Effector CD4-positive, alpha-beta T cell (primary cell): ENCODE results near the gene PPP3R2. TPM values are rescaled to one million over a fixed set of nuclear protein-coding genes. Genes with fewer than 3 reads are reported as not detected.
"Not testable (repeated sequence)": the region's sequence is repeated elsewhere in the genome, so short reads cannot be mapped to it uniquely, and the experiment has no call there.

ENCODE experiments used
- DNase-seq: peaks from one replicate; pipeline ENCODE4 v3.0.0-alpha.2; 2020
- total RNA-seq: gene quantifications from one replicate; lab custom pipeline; 2026; lab: John Stamatoyannopoulos, UW

Gene PPP3R2
- total RNA-seq: not detected

GRCh38 chr9:101594796-101595195 is at the start of gene PPP3R2:
PPP3R2 (minus strand) TSS chr9:101594969; CDS start chr9:101594921, 48 bp downstream.
- no peak for DNase-seq

- DNase-seq: no peak
These were observed 45.3 kb upstream of the PPP3R2 start for GRCh38 chr9:101639785-101640665.

GRCh38 chr9:101639311-101639710 is 44.5 kb upstream of the PPP3R2 start:
- no peak for DNase-seq

- DNase-seq: no peak
These were observed 41.5 kb upstream of the PPP3R2 start for GRCh38 chr9:101636247-101636646.

GRCh38 chr9:101635473-101635872 is 40.7 kb upstream of the PPP3R2 start:
- DNase-seq: no peak

GRCh38 chr9:101634741-101635409 is 40.1 kb upstream of the PPP3R2 start:
- DNase-seq: no peak

- DNase-seq: no peak
These were observed 37.8 kb upstream of the PPP3R2 start for GRCh38 chr9:101632611-101633010.

- DNase-seq: no peak
These were observed 37.1 kb upstream of the PPP3R2 start for GRCh38 chr9:101631892-101632291.

GRCh38 chr9:101629636-101630035 is 34.9 kb upstream of the PPP3R2 start:
- DNase-seq: no peak

- no peak for DNase-seq
These were observed 33.4 kb upstream of the PPP3R2 start for GRCh38 chr9:101628173-101628572.

- no peak for DNase-seq
These were observed 31.5 kb upstream of the PPP3R2 start for GRCh38 chr9:101626295-101626694.

- DNase-seq: no peak
These were observed 31.1 kb upstream of the PPP3R2 start for GRCh38 chr9:101625876-101626275.

GRCh38 chr9:101620452-101620851 is 25.7 kb upstream of the PPP3R2 start:
- DNase-seq: no peak

- no peak for DNase-seq
These were observed 23.9 kb upstream of the PPP3R2 start for GRCh38 chr9:101618698-101619097.

GRCh38 chr9:101605547-101605946 is 10.8 kb upstream of the PPP3R2 start:
- DNase-seq: no peak

GRCh38 chr9:101604296-101604695 is 9.5 kb upstream of the PPP3R2 start:
- DNase-seq: no peak

GRCh38 chr9:101601904-101602765 is 7.4 kb upstream of the PPP3R2 start:
- no peak for DNase-seq

- DNase-seq: no peak
These were observed 1.4 kb downstream of the PPP3R2 start for GRCh38 chr9:101593345-101593744.

- DNase-seq: no peak
These were observed 2.0 kb downstream of the PPP3R2 start for GRCh38 chr9:101592788-101593187.

GRCh38 chr9:101591787-101592446 is 2.9 kb downstream of the PPP3R2 start:
- no peak for DNase-seq

GRCh38 chr9:101590901-101591300 is 3.9 kb downstream of the PPP3R2 start:
- DNase-seq: no peak

- not testable (repeated sequence) for DNase-seq
These were observed 4.7 kb downstream of the PPP3R2 start for GRCh38 chr9:101590074-101590473.
